Fibroblast of peridontal ligament (primary cell): ENCODE measurements around the gene NUDT1.

Experiments used
- DNase-seq: peaks from one replicate; pipeline ENCODE4 v3.0.0-alpha.2; 2010; ENCODE audit errors: extremely low read depth

NUDT1 gene

DNA sequence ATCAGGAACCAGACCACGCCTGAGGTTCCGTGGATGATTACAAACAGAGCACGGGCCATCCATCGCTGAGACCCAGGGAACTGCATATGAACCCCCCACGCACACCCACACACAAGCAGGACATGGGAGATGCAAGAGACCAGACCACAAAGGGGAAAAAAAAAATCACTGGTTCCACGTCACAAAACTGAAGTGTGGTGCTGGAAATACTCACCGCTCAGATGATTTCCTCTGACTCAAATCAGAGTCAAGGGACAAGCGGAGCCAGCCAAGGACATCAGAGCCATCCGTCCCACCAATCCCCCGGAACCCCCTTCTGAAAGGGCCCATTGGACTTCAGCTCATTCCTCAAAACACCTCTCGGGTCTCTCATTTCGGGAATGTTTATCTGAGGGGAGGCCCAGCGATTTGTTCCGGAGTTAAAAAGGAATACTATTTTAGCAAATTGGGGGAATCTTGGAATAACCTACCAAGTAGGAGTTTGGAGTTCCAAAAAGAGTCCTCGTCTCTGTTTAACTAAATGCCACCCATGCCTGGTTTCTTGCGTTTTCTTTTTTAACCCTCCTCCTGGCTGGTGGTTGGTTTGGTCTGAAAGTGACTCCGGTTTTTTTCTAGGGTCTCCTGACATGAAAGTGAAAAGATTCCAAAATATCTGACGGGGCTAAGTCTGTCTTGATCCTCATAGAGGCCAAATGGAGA lies 57.3 kb downstream of the NUDT1 start:
- DNase-seq = peak; percentile 89

DNA sequence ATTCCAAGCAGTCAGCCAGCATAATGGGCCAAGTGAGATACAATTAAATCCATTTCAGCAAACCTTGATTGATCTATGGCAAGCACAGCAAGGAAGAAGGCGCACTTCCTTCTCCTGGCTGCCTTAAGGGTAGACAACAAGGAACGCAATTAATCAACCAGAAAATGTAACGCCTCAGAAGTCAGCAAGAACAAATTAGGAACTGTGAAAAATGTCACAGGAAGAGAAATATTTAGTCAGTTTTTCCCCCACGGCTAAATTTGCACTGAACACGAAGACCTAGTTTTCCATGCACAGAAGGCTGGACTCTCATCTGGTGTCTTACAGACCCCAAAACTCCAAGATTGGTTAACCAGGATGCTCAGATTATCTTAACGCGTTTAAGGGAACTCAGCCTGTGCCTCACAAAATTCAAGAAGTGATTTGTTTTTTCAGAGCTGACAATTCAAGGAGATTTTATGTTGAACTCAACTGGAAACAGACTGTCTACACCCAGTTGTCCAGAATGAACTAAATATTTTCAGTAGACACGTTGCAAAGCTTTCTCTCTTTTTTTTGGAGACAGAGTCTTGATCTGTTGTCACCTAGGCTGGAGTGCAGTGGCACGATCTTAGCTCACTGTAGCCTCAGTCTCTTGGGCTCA lies 58.0 kb downstream of the NUDT1 start:
- no peak for DNase-seq
